Activated naive CD4-positive, alpha-beta T cell (primary cell): ENCODE results near the gene R3HDM2.

ENCODE experiments used
- DNase-seq, 4 experiments: peaks; one replicate each; lab custom pipeline; 2025; lab: John Stamatoyannopoulos, UW

R3HDM2 gene

GRCh38 chr12:57430931-57431566 is at the start of gene R3HDM2:
Gene R3HDM2, minus strand, starts transcription at chr12:57431043. Its CDS starts 120,615 bp downstream, at chr12:57310428.
- DNase-seq: peak; percentile 85 to 91 (median 88)

- peak in 2 of 4 experiments; percentile 20 to 32 for DNase-seq
These were observed 48.7 kb upstream of the R3HDM2 start, which contains the start of gene ARHGAP9 for GRCh38 chr12:57479376-57480115. Gene ARHGAP9, minus strand, starts transcription at chr12:57479866. Its CDS starts 460 bp downstream, at chr12:57479406.

GRCh38 chr12:57479043-57479375 is 48.2 kb upstream of the R3HDM2 start:
- no peak for DNase-seq

GRCh38 chr12:57477710-57478681 is 47.2 kb upstream of the R3HDM2 start:
- peak in 1 of 4 experiments; percentile 37 for DNase-seq

GRCh38 chr12:57476993-57477709 is 46.3 kb upstream of the R3HDM2 start:
- no peak for DNase-seq

- peak in 3 of 4 experiments; percentile 41 to 63 (median 59) for DNase-seq
These were observed 45.5 kb upstream of the R3HDM2 start for GRCh38 chr12:57476162-57476992.

GRCh38 chr12:57475271-57476161 is 44.7 kb upstream of the R3HDM2 start:
- DNase-seq: no peak

- DNase-seq: no peak
These were observed 44.0 kb upstream of the R3HDM2 start for GRCh38 chr12:57474862-57475261.

GRCh38 chr12:57474430-57474829 is 43.6 kb upstream of the R3HDM2 start:
- DNase-seq: no peak

- no peak for DNase-seq
These were observed 43.0 kb upstream of the R3HDM2 start for GRCh38 chr12:57473886-57474285.

GRCh38 chr12:57473392-57473791 is 42.5 kb upstream of the R3HDM2 start:
- DNase-seq: no peak

GRCh38 chr12:57472391-57472790 is 41.5 kb upstream of the R3HDM2 start:
- no peak for DNase-seq

- no peak for DNase-seq
These were observed 40.8 kb upstream of the R3HDM2 start for GRCh38 chr12:57471661-57472060.

- DNase-seq: no peak
These were observed 40.3 kb upstream of the R3HDM2 start for GRCh38 chr12:57470970-57471656.

GRCh38 chr12:57470286-57470969 is 39.6 kb upstream of the R3HDM2 start:
- DNase-seq: no peak

- no peak for DNase-seq
These were observed 38.7 kb upstream of the R3HDM2 start for GRCh38 chr12:57469296-57470164.

- DNase-seq: no peak
These were observed 37.1 kb upstream of the R3HDM2 start for GRCh38 chr12:57467915-57468314.
